ENCODE data around the gene PEX6. TPM values are rescaled to one million over a fixed set of nuclear protein-coding genes. Genes with fewer than 3 reads are reported as not detected.

The PEX6 gene
- total and polyA plus RNA-seq, 2 experiments from 2014 or later, result 6.5 to 25.1 TPM

- H3K36me3 ChIP-seq (ENCODE audit: insufficient read depth), result peaks cover 20% of the 10 kb centered on the region
Measured at GRCh38 chr6:42938987-42939809, 39.8 kb downstream of the PEX6 start.

More at GRCh38 chr6:42938987-42939809, 39.8 kb downstream of the PEX6 start:
- Mint-ChIP-seq H3K4me1 (peaks cover 16% of the 10 kb centered on the region), H3K27me3 (ENCODE audit: insufficient read depth, low read depth, poor library complexity) (peaks cover 11% of the 10 kb centered on the region), H3K4me3 (no peak overlapping the region; the same call in 2 of the 3 replicates), H3K27ac (peak overlapping the region; percentile 24), H3K36me3 (ENCODE audit: low read depth) (peaks cover 67% of the 10 kb centered on the region), H3K9me3 (no peaks in the 10 kb centered on the region)
- H3K4me3 ChIP-seq, result no peak overlapping the region
- no peaks in the 10 kb centered on the region for H3K27me3 ChIP-seq (ENCODE audit: insufficient read depth)
- H3K79me2 ChIP-seq (replicated peaks; ENCODE audit: insufficient read depth), result peaks cover 13% of the 10 kb centered on the region
- H3K9me2 ChIP-seq (ENCODE audit: insufficient read depth), result no peaks in the 10 kb centered on the region
- ATAC-seq (peak; percentile 70), DNase-seq (ENCODE audit: low spot score) (peak; percentile 21)
- H3K4me1 ChIP-seq (ENCODE audit: insufficient read depth), result no peaks in the 10 kb centered on the region
- 0 out of 2 replicates have a peak, but pooled peaks cover 10% of the 10 kb centered on the region for H3F3A ChIP-seq (replicated peaks; ENCODE audit: low read depth)
- H3K4me2 ChIP-seq, result no peak overlapping the region
- H3K27ac ChIP-seq (ENCODE audit: low read depth), result 0 out of 2 replicates have a peak overlapping the region, but pooled peaks have one; percentile 37
- H2AFZ ChIP-seq, result no peak overlapping the region
- H4K20me1 ChIP-seq (replicated peaks; ENCODE audit: insufficient read depth), result peaks cover 7% of the 10 kb centered on the region; the same call in 1 of the 2 replicates
- TF ChIP-seq CREB1 (CRISPR knock-in tag; IDR thresholded peaks at IDR 0.05; ENCODE audit: low read depth) (no peak), ZNF114 (CRISPR knock-in tag; IDR thresholded peaks at IDR 0.05) (no peak), ZNF331 (CRISPR knock-in tag; IDR thresholded peaks at IDR 0.05; ENCODE audit: low read depth) (no peak), ZNF462 (CRISPR knock-in tag; IDR thresholded peaks at IDR 0.05) (no peak)

Measured in GM23338 (cell line).